Mucosa of descending colon (tissue), 3 donors: Measurements from ENCODE around the gene MICAL3. TPM values are rescaled to one million over a fixed set of nuclear protein-coding genes. Genes with fewer than 3 reads are reported as not detected.
A peak's percentile ranks its signal among the peaks of the same experiment; 100 is the strongest.
"Not testable (repeated sequence)": the region's sequence is repeated elsewhere in the genome, so short reads cannot be mapped to it uniquely, and the experiment has no call there.

Experiments used
- ATAC-seq: fragments of 200-7000 bp; cut with Tn5 transposase; one replicate; pipeline ENCODE4 v1.9.1; 2020; ENCODE audit warnings: mild to moderate bottlenecking, moderate library complexity
- DNase-seq, 3 donors: peaks; one replicate each; pipeline ENCODE4 v3.0.0-alpha.2; 2020
- H3K36me3 ChIP-seq: fragments of 200-600 bp; one replicate; pipeline ENCODE4 v1.8.0; 2021; ENCODE audit warnings: low read depth, mild to moderate bottlenecking
- H3K4me1 ChIP-seq: fragments of 200-600 bp; one replicate; pipeline ENCODE4 v1.8.0; 2021; ENCODE audit warnings: low read depth, mild to moderate bottlenecking
- H3K4me3 ChIP-seq: fragments of 200-600 bp; one replicate; pipeline ENCODE4 v1.8.0; 2021; ENCODE audit warnings: mild to moderate bottlenecking
- H3K9me3 ChIP-seq: fragments of 200-600 bp; one replicate; pipeline ENCODE4 v1.8.0; 2021; ENCODE audit warnings: mild to moderate bottlenecking
- CTCF ChIP-seq: fragments of 200-600 bp; IDR thresholded peaks from one replicate; pipeline ENCODE4 v1.8.0; 2022; ENCODE audit warnings: antibody characterized with exemption, mild to moderate bottlenecking
- intact Hi-C, 2 donors: fragments of 100-400 bp; cut with DNase I in 1 of 2; cut with micrococcal nuclease in 1 of 2; formaldehyde crosslinking; loops; one replicate each; pipeline versions ENCODE4 v1.11.0 to v1.11.1; 2022; cut with DNase I, micrococcal nuclease
- long read RNA-seq, 2 donors: library from polyadenylated mRNA; unstranded; transcript quantifications; one replicate each; pipeline ENCODE4 v2.0.0, GENCODE V29; 2019 to 2021
- total RNA-seq, 3 donors: library from RNA; stranded (reverse); fragmentation: NEBNext Ultra II Directional in 2 of 3; extraction: Animal tissue kit (Norgen Biotek cat#: 25700) in 2 of 3; gene quantifications; one replicate each; pipeline versions ENCODE4 v1.2.1 to v1.2.4, GENCODE V29; 2021 to 2023
- donor health status: DM: no; HTN: no; CAD: no; lungs with moderate emphysema.
- donor health status: DM: no; HTN: no; CAD: no.
- donor health status: DM: no; HTN: yes; CAD: no.

MICAL3 gene
- 100 to 1,000 TPM in 2 of 3 donors, 10 to 100 TPM in 1; 75.8 to 135 (median 129) TPM for total RNA-seq
- long read RNA-seq, donor 1, partial matches to known transcripts, result 7 of 58 reads
- long read RNA-seq, donor 1, other reads (novel, unspliced or antisense), result 49 of 58 reads
- long read RNA-seq, donor 2, partial matches to known transcripts, result 4 of 13 reads
- long read RNA-seq, donor 2, other reads (novel, unspliced or antisense), result 9 of 13 reads

- DNase-seq, result peak; percentile 70 to 84 (median 79)
- H3K9me3 ChIP-seq, result no peaks in the 10 kb centered on the region
- peak within 1 kb of the TSS; percentile 29 for H3K4me3 ChIP-seq
- H3K4me1 ChIP-seq, result peaks cover 10% of the 10 kb centered on the region
- peak; percentile 53 for TF ChIP-seq CTCF
- intact Hi-C loops, result loop anchor here in 1 of 2 donors (5.0 kb wide), 1 partner anchor 182 kb away; no protein-coding TSS in a partner anchor
- peak; percentile 91 for ATAC-seq
- H3K36me3 ChIP-seq, result no peaks in the 10 kb centered on the region
These were observed at the start of gene MICAL3 for GRCh38 chr22:18024276-18024939. Gene MICAL3 (minus strand): TSS chr22:18024561. CDS start chr22:17906812, 117,749 bp downstream.

- H3K36me3 ChIP-seq, DNase-seq, ATAC-seq, H3K9me3 ChIP-seq, H3K4me3 ChIP-seq: not testable (repeated sequence)
- H3K4me1 ChIP-seq, result peaks cover 30% of the 10 kb centered on the region
- intact Hi-C loops, result loop anchor here in 1 of 2 donors (10.0 kb wide), 1 partner anchor 239 kb away; no protein-coding TSS in a partner anchor
These were observed 49.6 kb upstream of the MICAL3 start for GRCh38 chr22:18073927-18074326.

- Histone ChIP-seq H3K4me1 (peaks cover 32% of the 10 kb centered on the region), H3K4me3 (no peak overlapping the region), H3K9me3 (no peaks in the 10 kb centered on the region), H3K36me3 (no peaks in the 10 kb centered on the region)
- ATAC-seq, result peak; percentile 5
- intact Hi-C loops, result loop anchor here in 1 of 2 donors (10.0 kb wide), 1 partner anchor 239 kb away; no protein-coding TSS in a partner anchor
- no peak for TF ChIP-seq CTCF
- no peak for DNase-seq
These were observed 49.1 kb upstream of the MICAL3 start for GRCh38 chr22:18073467-18073866.

- no peak for TF ChIP-seq CTCF
- Histone ChIP-seq H3K4me3 (no peak overlapping the region), H3K4me1 (peaks cover 34% of the 10 kb centered on the region), H3K36me3 (no peaks in the 10 kb centered on the region), H3K9me3 (no peaks in the 10 kb centered on the region)
- ATAC-seq (no peak), DNase-seq (no peak)
- intact Hi-C loops, result loop anchor here in 1 of 2 donors (10.0 kb wide), 1 partner anchor 237 kb away; no protein-coding TSS in a partner anchor
These were observed 47.6 kb upstream of the MICAL3 start for GRCh38 chr22:18071968-18072310.

- not testable (repeated sequence) for ATAC-seq, H3K9me3 ChIP-seq, H3K4me3 ChIP-seq, DNase-seq, H3K36me3 ChIP-seq
- intact Hi-C loops, result loop anchor here in 1 of 2 donors (10.0 kb wide), 1 partner anchor 237 kb away; no protein-coding TSS in a partner anchor
- H3K4me1 ChIP-seq, result peaks cover 34% of the 10 kb centered on the region
These were observed 47.1 kb upstream of the MICAL3 start for GRCh38 chr22:18071307-18071967.

- intact Hi-C loops, result loop anchor here in 1 of 2 donors (10.0 kb wide), 1 partner anchor 236 kb away; no protein-coding TSS in a partner anchor
- Histone ChIP-seq H3K9me3 (no peaks in the 10 kb centered on the region), H3K36me3 (no peaks in the 10 kb centered on the region), H3K4me3 (no peak overlapping the region), H3K4me1 (peaks cover 30% of the 10 kb centered on the region)
- DNase-seq (peak in 2 of 3 donors; percentile 44 to 59), ATAC-seq (peak; percentile 76)
- TF ChIP-seq CTCF, result no peak
These were observed 46.4 kb upstream of the MICAL3 start for GRCh38 chr22:18070556-18071306.
